Heart right ventricle (tissue), 16 donors: Measurements from ENCODE around the gene JPH2. TPM values are rescaled to one million over a fixed set of nuclear protein-coding genes. Genes with fewer than 3 reads are reported as not detected.

ENCODE experiments used
- ATAC-seq, 8 donors: fragments of 200-7000 bp; cut with Tn5 transposase; one replicate each; pipeline ENCODE4 v1.9.1; 2020; ENCODE audit warnings: mild to moderate bottlenecking in 8 of 8, moderate library complexity in 8 of 8, moderate number of reproducible peaks in 1 of 8
- DNase-seq, 2 donors: peaks; one replicate each; pipeline ENCODE4 v3.0.0-alpha.2; 2020
- H3K27ac ChIP-seq, 10 donors: fragments of 200-600 bp; sonication (generic) in 2 of 10; one replicate each; pipeline versions ENCODE4 v1.5.0 to v1.8.0; 2020 to 2022; ENCODE audit warnings: mild to moderate bottlenecking in 3 of 10
- H3K27me3 ChIP-seq, 7 donors: fragments of 200-600 bp; one replicate each; pipeline ENCODE4 v1.8.0; 2021 to 2022; ENCODE audit warnings: mild to moderate bottlenecking in 2 of 7
- H3K36me3 ChIP-seq, 9 donors: fragments of 200-600 bp; sonication (generic) in 1 of 9; one replicate each; pipeline versions ENCODE4 v1.5.0 to v1.8.0; 2020 to 2022; ENCODE audit warnings: mild to moderate bottlenecking in 2 of 9
- H3K4me1 ChIP-seq, 9 donors: fragments of 200-600 bp; sonication (generic) in 1 of 9; one replicate each; pipeline versions ENCODE4 v1.5.0 to v1.8.0; 2020 to 2022; ENCODE audit warnings: mild to moderate bottlenecking in 4 of 9
- H3K4me3 ChIP-seq, 10 donors: fragments of 200-600 bp; sonication (generic) in 2 of 10; one replicate each; pipeline versions ENCODE4 v1.5.0 to v1.8.0; 2020 to 2022; ENCODE audit warnings: mild to moderate bottlenecking in 7 of 10, moderate library complexity in 2 of 10
- H3K9me3 ChIP-seq, 11 donors: fragments of 200-600 bp in 10 of 11; sonication (generic) in 2 of 11; one replicate each; pipeline versions ENCODE4 v1.5.0 to v1.8.0; 2013 to 2022; ENCODE audit warnings: mild to moderate bottlenecking in 2 of 11, control low read depth in 1 of 11, moderate library complexity in 1 of 11
- WGBS, 2 donors: extraction: QIAGEN DNeasy Blood & Tissue Kit; methylation state at CpG; one replicate each; pipeline ENCODE4 v1.1.7; 2013; ENCODE audit warnings: inconsistent platforms in 1 of 2; 5-methylcytosine and 5-hydroxymethylcytosine counted together
- intact Hi-C, 10 donors: fragments of 100-400 bp; cut with DNase I; formaldehyde crosslinking; loops; one replicate each; pipeline versions ENCODE4 v1.11.1 to v1.14.2; 2022
- polyA plus RNA-seq, 2 donors: library from polyadenylated mRNA; stranded (reverse); fragments of 200-250 nt; gene quantifications; one replicate each; pipeline ENCODE4 v1.2.3, GENCODE V29; 2013
- total RNA-seq, 10 donors: library from RNA; stranded (reverse); fragmentation: NEBNext Ultra II Directional in 3 of 10; extraction: Animal tissue kit (Norgen Biotek cat#: 25700) in 3 of 10; gene quantifications; one replicate each; pipeline versions ENCODE4 v1.2.1 to v1.2.4, GENCODE V29; 2021 to 2023
- TF ChIP-seq, protein P1 (sequence below), 9 donors: fragments of 200-600 bp; sonication (generic) in 2 of 9; IDR thresholded peaks; one replicate each; pipeline versions ENCODE4 v1.5.0 to v1.8.0; 2021 to 2022; ENCODE audit warnings: antibody characterized with exemption in 9 of 9, mild to moderate bottlenecking in 5 of 9, moderate library complexity in 1 of 9
- donor health status: Arrhythmogenic right ventricular cardiomyopathy.
- donor health status: ischemic (EF 13 %, LVEDD 7.1; RV severe dilation, severe dysfunction).
- donor health status: healthy with polysubstance abuse.
- donor health status: DM: no; HTN: yes; CAD: no.
- donor health status: DM: no; HTN: no; CAD: no.
- donor health status: ischemic (EF 25% LVEDD 6.9; RV normal size, moderate dysfunction).
- donor health status: ischemic (EF 25% LVEDD 5.7; RV mildly dilated, moderate dysfunction).
- donor health status: healthy.
- donor health status: DM: yes; HTN: yes; CAD: no.
- donor health status: Ischemic cardiomyopathy.
- donor health status: ischemic (EF 35%, LVEDD 5.7; RV mildly dilated, moderate dysfunction).
- donor health status: nonischemic (EF 11% LVEDD 7.7; RV severe dilation, severe dysfunction).
- donor health status: DM: yes; HTN: yes; CAD: no.
- donor health status: PGD.
- donor health status: ischemic (EF 29% LVEDD 5.4; RV normal size, mild dysfunction).
- donor health status: nonischemic (EF 23%, LVEDD 6.1; RV moderate dilation, normal function).

JPH2 gene
- total and polyA plus RNA-seq, 12 donors = 61.9 to 215 (median 146) TPM

DNA sequence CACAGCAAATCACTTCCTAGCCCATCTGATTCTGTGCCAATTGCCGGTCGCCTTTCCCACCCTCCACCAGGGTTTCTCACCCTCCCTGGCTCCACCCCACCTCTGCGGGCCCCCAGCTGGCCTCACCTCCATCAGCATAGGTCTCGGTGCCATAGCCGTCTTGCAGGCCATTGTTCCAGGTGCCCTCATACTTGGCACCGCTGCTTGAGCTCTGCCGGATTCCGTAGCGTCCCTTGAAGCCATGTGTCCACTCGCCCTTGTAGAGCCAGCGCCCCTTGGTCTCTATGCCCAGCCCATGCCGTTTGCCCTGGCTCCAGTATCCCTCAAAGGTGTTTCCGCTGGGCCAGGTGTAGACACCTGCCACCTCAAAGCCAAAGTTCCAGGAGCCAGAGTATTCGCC, 787 bp downstream of the JPH2 start:
- DNase-seq (peak; percentile 20 to 21), ATAC-seq (peak in 6 of 8 donors; percentile 1 to 43 (median 18))
- H3K36me3 ChIP-seq = no peaks in the 10 kb centered on the region
- no peaks in the 10 kb centered on the region for H3K9me3 ChIP-seq
- H3K27ac ChIP-seq = peak overlapping the region; percentile 79 to 98 (median 93)
- H3K27me3 ChIP-seq = peaks cover 0 to 32% (median 0%) of the 10 kb centered on the region in 7 donors
- 55 to 63% methylated on average over 14 of the region's 14 CpGs for WGBS, 2 donors
- intact Hi-C loops = loop anchor here in 7 of 10 donors (2.0 to 10.0 kb wide), 6 partner anchors 34 to 431 kb away; no protein-coding TSS in a partner anchor
- TF ChIP-seq, protein P1, sequence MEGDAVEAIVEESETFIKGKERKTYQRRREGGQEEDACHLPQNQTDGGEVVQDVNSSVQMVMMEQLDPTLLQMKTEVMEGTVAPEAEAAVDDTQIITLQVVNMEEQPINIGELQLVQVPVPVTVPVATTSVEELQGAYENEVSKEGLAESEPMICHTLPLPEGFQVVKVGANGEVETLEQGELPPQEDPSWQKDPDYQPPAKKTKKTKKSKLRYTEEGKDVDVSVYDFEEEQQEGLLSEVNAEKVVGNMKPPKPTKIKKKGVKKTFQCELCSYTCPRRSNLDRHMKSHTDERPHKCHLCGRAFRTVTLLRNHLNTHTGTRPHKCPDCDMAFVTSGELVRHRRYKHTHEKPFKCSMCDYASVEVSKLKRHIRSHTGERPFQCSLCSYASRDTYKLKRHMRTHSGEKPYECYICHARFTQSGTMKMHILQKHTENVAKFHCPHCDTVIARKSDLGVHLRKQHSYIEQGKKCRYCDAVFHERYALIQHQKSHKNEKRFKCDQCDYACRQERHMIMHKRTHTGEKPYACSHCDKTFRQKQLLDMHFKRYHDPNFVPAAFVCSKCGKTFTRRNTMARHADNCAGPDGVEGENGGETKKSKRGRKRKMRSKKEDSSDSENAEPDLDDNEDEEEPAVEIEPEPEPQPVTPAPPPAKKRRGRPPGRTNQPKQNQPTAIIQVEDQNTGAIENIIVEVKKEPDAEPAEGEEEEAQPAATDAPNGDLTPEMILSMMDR (IDR thresholded peaks at IDR 0.05) = no peak
- H3K4me3 ChIP-seq = peak overlapping the region; percentile 20 to 73 (median 60)
- H3K4me1 ChIP-seq = peaks cover 6 to 62% (median 21%) of the 10 kb centered on the region in 9 donors

DNA sequence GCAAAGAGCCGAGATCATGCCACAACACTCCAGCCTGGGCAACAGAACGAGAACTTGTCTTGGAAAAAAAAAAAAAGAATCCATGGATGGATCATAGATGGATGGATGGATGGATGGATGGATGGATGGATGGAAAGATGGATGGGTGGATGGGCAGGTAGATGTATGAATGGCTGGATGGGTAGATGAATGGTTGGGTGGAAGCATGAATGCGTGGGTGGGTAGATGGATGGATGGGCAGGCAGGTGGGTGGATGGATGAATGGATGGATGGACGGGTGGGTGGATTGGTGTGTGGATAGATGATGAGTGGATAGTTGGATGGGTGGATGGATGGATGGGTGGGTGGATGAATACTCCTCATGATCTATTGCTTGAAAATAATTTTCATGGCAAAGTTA, 1.4 kb downstream of the JPH2 start:
- ATAC-seq (no peak), DNase-seq (no peak)
- peaks cover 6 to 65% (median 21%) of the 10 kb centered on the region in 9 donors for H3K4me1 ChIP-seq
- intact Hi-C loops = loop anchor here in 5 of 10 donors (5.0 to 10.0 kb wide), 3 partner anchors 33 to 431 kb away; no protein-coding TSS in a partner anchor
- H3K36me3 ChIP-seq = no peaks in the 10 kb centered on the region
- TF ChIP-seq, protein P1 (IDR thresholded peaks at IDR 0.05) = no peak
- peak overlapping the region in 5 of 10 donors; percentile 92 to 97 (median 96) for H3K27ac ChIP-seq
- peaks cover 0 to 37% (median 0%) of the 10 kb centered on the region in 7 donors for H3K27me3 ChIP-seq
- peak overlapping the region; percentile 20 to 73 (median 60) for H3K4me3 ChIP-seq
- 62 to 75% methylated on average over 4 of the region's 4 CpGs for WGBS, 2 donors
- no peaks in the 10 kb centered on the region for H3K9me3 ChIP-seq

DNA sequence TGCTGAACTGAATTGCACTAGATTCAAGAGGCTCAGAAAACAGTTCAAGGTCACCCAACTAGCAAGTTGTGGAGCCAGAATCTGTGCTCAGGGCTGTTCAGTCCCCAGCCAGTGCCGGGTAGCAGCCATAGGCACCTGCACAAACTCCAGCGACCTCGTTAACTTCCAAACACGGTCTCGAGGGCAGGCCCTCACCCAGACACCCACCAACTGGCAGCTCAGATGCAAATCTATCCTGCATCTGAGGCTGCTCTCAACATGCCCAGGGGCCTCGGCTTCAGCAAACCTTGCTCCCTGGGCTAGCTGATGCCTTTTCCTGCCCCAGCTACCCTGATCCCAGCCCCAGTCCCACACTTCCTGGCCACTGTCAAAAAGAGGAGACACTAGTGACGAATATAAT, 3.7 kb downstream of the JPH2 start:
- Histone ChIP-seq H3K4me3 (peak overlapping the region in 9 of 10 donors; percentile 26 to 73 (median 60)), H3K36me3 (no peaks in the 10 kb centered on the region), H3K27me3 (peaks cover 0 to 41% (median 0%) of the 10 kb centered on the region in 7 donors), H3K9me3 (no peaks in the 10 kb centered on the region), H3K4me1 (peaks cover 0 to 64% (median 20%) of the 10 kb centered on the region in 9 donors), H3K27ac (peak overlapping the region in 9 of 10 donors; percentile 0 to 97 (median 88))
- TF ChIP-seq, protein P1 (IDR thresholded peaks at IDR 0.05) = no peak
- DNase-seq (no peak), ATAC-seq (no peak)
- intact Hi-C loops = loop anchor here in 3 of 10 donors (5.0 to 10.0 kb wide), 3 partner anchors 41 to 428 kb away; no protein-coding TSS in a partner anchor
- WGBS, 2 donors = 47 to 61% methylated on average over 7 of the region's 7 CpGs

DNA sequence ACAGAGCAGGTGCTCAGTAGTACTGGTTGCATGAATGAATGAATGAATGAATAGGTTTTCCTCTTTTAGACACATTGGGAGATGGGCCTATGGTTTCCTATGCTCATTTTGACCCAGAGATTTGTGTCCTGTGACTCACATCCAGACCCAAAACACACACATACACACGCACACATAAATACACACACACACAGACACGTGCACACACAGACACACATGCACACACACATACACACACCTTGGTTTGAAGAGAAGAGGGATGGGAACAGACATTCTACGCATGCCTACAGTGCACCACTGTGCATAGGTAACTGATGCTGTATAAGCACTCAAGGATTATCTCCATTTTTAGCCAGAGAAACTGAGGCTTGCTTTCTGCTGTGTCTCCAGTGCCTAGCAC, 4.1 kb downstream of the JPH2 start:
- peaks cover 0 to 64% (median 18%) of the 10 kb centered on the region in 9 donors for H3K4me1 ChIP-seq
- H3K4me3 ChIP-seq = peak overlapping the region in 9 of 10 donors; percentile 26 to 73 (median 60)
- DNase-seq (no peak), ATAC-seq (no peak)
- peak overlapping the region in 8 of 10 donors; percentile 38 to 97 (median 91) for H3K27ac ChIP-seq
- no peaks in the 10 kb centered on the region for H3K36me3 ChIP-seq
- WGBS, 2 donors = 53 to 70% methylated on average over 3 of the region's 3 CpGs
- TF ChIP-seq, protein P1 (IDR thresholded peaks at IDR 0.05) = no peak
- intact Hi-C loops = loop anchor here in 3 of 10 donors (5.0 to 10.0 kb wide), 3 partner anchors 41 to 428 kb away; no protein-coding TSS in a partner anchor
- H3K9me3 ChIP-seq = no peaks in the 10 kb centered on the region
- peaks cover 0 to 38% (median 0%) of the 10 kb centered on the region in 7 donors for H3K27me3 ChIP-seq
